Body of pancreas (tissue), 4 donors: ENCODE measurements around the gene LGALS4.

Experiments
- POLR2A ChIP-seq, 3 donors: fragments of 450-650 bp; IDR thresholded peaks; one replicate each; pipeline ENCODE4 v1.6.1; 2016; ENCODE audit warnings: antibody characterized with exemption in 3 of 3, mild to moderate bottlenecking in 2 of 3
- TF ChIP-seq, protein P1 (sequence below), 7 experiments: fragments of 450-650 bp in 4 of 7; fragments of 200-600 bp in 3 of 7; sonication (generic) in 3 of 7; IDR thresholded peaks; one replicate each; pipeline ENCODE4 v1.5.1; 2016 to 2019; ENCODE audit warnings: antibody characterized with exemption in 7 of 7

DNA sequence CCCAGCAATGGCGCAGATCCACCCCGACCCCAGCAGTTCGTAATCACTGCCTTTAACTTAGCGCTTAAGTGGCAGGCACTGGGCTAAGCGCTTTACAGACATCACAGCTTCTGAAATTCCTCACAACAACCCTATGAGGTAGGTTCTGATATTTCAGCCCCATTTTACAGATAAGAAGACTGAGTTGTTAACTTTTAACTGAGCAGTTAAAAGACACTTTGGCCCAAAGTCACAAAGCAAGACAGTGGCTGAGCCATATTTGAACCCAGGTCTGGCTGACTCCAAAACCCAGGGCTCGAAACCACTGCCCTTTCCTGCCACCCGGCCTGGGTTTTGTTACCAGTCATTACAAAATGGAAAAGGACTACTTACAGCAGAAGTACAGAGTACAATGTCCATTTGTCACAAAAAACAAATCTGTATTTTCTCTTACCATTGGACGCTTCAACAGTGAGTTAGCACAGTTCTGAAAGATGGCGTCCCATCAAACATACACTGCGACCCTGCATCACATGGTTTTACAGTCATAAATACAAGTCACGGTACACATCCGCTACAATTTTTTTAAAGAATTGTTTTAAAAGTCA, 28.5 kb upstream of the LGALS4 start:
- TF ChIP-seq, protein P1, sequence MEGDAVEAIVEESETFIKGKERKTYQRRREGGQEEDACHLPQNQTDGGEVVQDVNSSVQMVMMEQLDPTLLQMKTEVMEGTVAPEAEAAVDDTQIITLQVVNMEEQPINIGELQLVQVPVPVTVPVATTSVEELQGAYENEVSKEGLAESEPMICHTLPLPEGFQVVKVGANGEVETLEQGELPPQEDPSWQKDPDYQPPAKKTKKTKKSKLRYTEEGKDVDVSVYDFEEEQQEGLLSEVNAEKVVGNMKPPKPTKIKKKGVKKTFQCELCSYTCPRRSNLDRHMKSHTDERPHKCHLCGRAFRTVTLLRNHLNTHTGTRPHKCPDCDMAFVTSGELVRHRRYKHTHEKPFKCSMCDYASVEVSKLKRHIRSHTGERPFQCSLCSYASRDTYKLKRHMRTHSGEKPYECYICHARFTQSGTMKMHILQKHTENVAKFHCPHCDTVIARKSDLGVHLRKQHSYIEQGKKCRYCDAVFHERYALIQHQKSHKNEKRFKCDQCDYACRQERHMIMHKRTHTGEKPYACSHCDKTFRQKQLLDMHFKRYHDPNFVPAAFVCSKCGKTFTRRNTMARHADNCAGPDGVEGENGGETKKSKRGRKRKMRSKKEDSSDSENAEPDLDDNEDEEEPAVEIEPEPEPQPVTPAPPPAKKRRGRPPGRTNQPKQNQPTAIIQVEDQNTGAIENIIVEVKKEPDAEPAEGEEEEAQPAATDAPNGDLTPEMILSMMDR (IDR thresholded peaks at IDR 0.05): no peak
- no peak for TF ChIP-seq POLR2A (IDR thresholded peaks at IDR 0.05)
